ENCODE measurements around the gene ALX3.

The ALX3 gene

DNA sequence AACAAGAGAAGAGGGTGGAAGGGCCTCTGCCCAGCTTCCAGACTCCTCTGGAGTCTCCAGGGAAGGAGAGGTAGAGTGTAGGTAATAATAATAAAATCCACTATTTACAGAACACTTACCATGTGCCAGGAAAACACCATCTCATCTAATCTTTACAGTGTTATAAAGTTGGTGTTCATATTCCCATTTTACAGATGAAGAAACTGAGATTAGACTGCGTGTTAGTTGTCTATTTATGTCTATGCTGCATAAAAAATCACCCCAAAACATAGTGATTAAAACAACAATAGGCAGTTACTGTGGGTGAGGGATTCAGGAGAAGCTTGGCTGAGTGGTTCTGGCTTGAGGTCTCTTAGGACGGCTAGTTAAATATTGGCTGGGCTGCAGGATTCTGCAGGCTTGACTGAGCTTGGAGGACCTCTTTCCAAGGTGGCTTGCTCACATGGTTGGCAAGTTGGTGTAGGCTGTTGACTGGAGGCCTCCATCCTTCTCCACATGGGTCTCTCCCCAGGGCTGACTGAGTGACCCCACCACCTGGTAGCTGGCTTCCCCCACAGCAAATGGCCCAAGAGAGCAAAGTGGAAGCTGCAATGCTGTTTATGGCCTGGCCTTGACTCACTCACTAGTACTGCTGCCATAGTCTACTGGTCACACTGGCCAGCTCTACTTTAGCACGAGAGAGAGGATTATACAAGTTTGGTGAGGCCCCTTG, 6.5 kb upstream of the ALX3 start:
- Histone ChIP-seq H3K27me3 (ENCODE audit: insufficient read depth, low read length) (peaks cover 97% of the 10 kb centered on the region), H3K27ac (ENCODE audit: low read depth, low read length) (no peak overlapping the region), H3K36me3 (ENCODE audit: insufficient read depth, low read length) (no peaks in the 10 kb centered on the region), H3K4me3 (ENCODE audit: low read length) (no peak overlapping the region), H3K9ac (ENCODE audit: low read depth, low read length) (no peak overlapping the region), H3K4me1 (ENCODE audit: insufficient read depth, low read length) (no peaks in the 10 kb centered on the region), H3K9me3 (ENCODE audit: insufficient read depth, low read depth, low read length) (no peaks in the 10 kb centered on the region)
- WGBS: 89% methylated on average over 2 of the region's 3 CpGs

DNA sequence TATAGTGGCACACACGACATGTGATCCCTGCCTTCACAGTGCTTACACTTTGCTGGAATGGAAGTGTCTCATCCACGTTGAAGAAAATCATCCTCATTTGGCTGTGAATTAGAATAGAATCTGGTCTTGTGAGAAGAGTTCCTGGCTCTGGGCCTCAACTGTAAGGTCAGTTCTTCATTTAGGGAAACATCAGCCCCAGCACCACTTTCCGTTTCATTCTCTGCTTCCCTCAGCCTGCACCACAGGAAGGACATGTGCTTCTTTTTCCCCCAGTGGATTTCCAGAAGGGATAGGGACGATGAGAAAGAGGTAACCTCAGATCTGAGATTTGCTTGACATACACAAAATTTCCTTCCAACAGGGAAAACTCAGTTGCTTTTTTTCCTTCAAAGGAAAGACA, 3.7 kb upstream of the ALX3 start:
- 72% methylated on average over 4 of the region's 4 CpGs for WGBS
- Histone ChIP-seq H3K9ac (ENCODE audit: low read depth, low read length) (no peak overlapping the region), H3K36me3 (ENCODE audit: insufficient read depth, low read length) (no peaks in the 10 kb centered on the region), H3K9me3 (ENCODE audit: insufficient read depth, low read depth, low read length) (no peaks in the 10 kb centered on the region), H3K27ac (ENCODE audit: low read depth, low read length) (no peak overlapping the region), H3K27me3 (ENCODE audit: insufficient read depth, low read length) (peaks cover 100% of the 10 kb centered on the region), H3K4me1 (ENCODE audit: insufficient read depth, low read length) (no peaks in the 10 kb centered on the region), H3K4me3 (ENCODE audit: low read length) (no peak overlapping the region)

DNA sequence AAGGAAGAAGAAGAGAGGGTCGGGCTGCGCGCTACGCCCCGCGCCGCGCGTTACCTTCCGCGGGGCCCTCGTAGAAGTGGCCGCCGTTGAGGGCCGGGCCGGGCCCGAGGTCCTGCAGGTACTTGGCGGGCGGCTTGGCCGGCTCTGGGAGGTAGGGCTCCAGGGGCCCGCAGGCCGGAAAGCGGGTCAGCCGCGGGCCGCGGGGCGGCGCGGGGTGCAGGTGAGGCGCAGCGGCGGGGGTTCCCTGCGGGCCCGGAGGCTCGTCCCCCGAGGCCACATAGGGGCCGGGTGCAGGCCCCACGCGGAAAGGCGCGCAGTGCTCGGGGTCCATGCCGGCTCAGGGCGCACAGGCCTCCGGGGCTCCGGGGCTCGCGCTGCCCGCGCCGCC, 196 bp downstream of the ALX3 start:
- WGBS: 1% methylated on average over 52 of the region's 52 CpGs
- H3K4me3 ChIP-seq (ENCODE audit: low read length): peak overlapping the region; percentile 44
- no peak overlapping the region; the same call in 1 of the 2 replicates for H3K9ac ChIP-seq (ENCODE audit: low read depth, low read length)
- no peaks in the 10 kb centered on the region for H3K9me3 ChIP-seq (ENCODE audit: insufficient read depth, low read depth, low read length)
- peaks cover 100% of the 10 kb centered on the region for H3K27me3 ChIP-seq (ENCODE audit: insufficient read depth, low read length)
- H3K36me3 ChIP-seq (ENCODE audit: insufficient read depth, low read length): no peaks in the 10 kb centered on the region
- peaks cover 5% of the 10 kb centered on the region; the same call in 1 of the 2 replicates for H3K4me1 ChIP-seq (ENCODE audit: insufficient read depth, low read length)
- no peak overlapping the region for H3K27ac ChIP-seq (ENCODE audit: low read depth, low read length)

DNA sequence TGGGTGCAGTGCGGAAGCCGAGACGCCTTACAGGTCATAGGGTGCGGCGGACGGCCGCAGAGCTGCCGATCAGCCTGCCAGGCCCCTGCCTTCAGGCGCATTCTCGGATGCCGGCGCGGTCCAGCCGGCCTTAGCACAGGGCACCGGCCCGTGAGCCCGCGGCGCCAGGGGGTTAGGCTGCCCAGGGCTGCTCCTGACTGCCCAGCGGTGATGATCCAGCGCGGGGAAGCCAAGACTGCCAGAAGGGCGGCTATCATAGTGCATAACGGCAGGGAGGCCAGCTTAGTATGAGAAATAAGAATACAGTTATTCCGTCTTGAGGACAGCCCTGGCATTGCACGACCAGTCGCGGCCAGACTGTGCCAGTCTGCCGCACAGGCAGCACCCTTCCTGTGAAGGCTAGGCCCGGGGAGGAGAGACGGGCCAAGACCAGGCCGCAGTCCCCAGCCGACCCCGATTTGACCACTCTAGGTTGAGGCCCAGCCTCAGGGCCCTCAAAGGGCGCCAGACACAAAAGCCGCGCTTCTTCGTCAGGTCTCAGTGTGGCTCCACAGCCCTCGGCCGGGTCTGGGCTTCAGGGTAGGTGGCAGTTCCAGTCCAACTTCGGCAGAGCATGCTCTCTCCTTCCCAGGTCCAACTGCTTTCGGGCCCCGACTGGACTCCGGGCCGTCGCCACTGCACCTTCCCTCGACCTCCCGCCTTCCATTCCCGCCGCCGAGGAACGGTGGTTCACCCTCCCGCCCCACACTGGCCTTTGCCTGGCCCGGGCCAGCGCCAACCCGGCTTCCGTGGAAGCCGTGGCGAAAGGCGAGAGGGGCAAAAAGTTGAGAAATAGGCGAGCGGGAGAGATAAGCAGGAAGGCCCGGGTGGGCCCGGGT, 829 bp downstream of the ALX3 start:
- no peak overlapping the region for H3K27ac ChIP-seq (ENCODE audit: low read depth, low read length)
- 4% methylated on average over 64 of the region's 64 CpGs for WGBS
- H3K4me3 ChIP-seq (ENCODE audit: low read length): peak overlapping the region; percentile 44
- no peak overlapping the region for H3K9ac ChIP-seq (ENCODE audit: low read depth, low read length)
- peaks cover 5% of the 10 kb centered on the region; the same call in 1 of the 2 replicates for H3K4me1 ChIP-seq (ENCODE audit: insufficient read depth, low read length)
- no peaks in the 10 kb centered on the region for H3K36me3 ChIP-seq (ENCODE audit: insufficient read depth, low read length)
- no peaks in the 10 kb centered on the region for H3K9me3 ChIP-seq (ENCODE audit: insufficient read depth, low read depth, low read length)
- peaks cover 100% of the 10 kb centered on the region for H3K27me3 ChIP-seq (ENCODE audit: insufficient read depth, low read length)

DNA sequence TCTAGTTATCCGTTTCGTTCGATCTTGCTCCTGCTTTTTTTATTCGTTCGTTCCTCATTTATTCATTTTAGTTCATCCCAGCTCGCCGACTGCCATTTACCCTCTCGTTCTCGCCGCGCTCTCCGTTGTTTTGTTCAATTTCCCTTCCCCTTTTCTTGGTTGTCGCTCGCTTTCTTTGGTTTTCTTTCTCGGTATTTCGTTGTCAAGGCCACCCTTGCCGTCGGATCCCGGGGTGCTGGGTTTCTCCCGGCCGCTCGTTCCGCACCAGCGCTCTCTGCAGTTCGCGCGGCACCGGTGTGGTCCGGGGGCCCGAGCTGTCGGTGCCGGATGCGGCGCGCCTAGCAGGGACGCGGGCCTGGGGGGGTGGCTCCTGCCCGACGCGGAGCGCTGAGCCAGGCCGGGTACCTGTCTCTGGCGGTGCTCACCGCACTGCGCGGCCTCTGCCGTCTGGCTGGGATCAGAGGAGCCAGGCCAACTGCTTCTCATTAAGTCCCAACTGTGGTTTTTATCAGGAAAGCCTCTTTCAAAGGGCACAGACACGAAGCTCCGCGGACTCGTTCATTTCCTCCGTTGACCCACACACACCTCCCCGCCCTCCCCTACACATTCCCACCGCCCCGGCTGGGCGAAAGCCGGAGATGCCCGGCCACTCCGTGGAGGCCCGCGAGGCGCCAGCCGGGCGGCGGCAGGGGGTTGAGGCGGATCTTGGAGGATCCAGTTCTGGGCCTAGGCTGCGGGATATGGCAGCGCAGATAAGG, 1.6 kb downstream of the ALX3 start:
- H3K27me3 ChIP-seq (ENCODE audit: insufficient read depth, low read length): peaks cover 92% of the 10 kb centered on the region

DNA sequence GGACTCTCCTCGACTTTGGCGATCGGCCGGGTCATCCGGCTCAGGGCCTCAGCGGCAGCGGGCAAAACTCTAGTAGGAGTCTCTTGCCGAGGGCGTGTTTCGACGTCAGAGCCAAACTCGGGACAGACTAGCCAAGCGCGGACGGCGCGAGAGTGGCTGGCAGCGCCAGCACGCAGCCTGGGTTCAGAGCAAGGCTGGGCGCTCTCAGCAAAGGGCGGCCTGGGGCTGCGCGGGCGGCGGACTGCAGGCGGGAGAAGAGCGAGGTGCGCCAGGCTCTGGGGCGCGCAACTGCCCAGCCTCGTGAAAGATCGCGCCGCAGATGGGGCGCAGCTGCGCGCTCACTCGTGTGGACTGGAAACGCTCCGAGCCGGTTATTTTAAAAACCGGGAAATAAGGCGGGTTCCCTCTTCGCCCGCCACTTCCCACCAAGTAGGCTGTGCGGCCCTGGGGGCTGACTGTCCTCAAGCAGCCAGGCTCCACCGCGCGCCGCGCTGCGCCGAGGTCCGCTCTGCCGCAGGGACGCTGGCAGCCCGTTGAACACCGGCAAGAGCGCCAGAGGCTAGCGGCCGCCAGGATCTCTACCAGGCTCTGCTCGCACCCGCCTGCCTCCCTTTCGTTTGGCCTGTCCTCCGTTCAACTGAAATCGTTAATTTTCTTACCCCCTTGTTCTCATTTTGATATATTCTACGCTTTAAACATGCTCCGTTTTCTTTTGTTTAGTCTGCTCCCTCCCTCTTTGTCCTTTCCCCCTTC, 2.4 kb downstream of the ALX3 start:
- no peak overlapping the region for H3K27ac ChIP-seq (ENCODE audit: low read depth, low read length)
- H3K9me3 ChIP-seq (ENCODE audit: insufficient read depth, low read depth, low read length): no peaks in the 10 kb centered on the region
- peaks cover 85% of the 10 kb centered on the region for H3K27me3 ChIP-seq (ENCODE audit: insufficient read depth, low read length)
- H3K36me3 ChIP-seq (ENCODE audit: insufficient read depth, low read length): no peaks in the 10 kb centered on the region
- H3K9ac ChIP-seq (ENCODE audit: low read depth, low read length): no peak overlapping the region
- WGBS: 2% methylated on average over 68 of the region's 68 CpGs
- peaks cover 5% of the 10 kb centered on the region; the same call in 1 of the 2 replicates for H3K4me1 ChIP-seq (ENCODE audit: insufficient read depth, low read length)
- peak overlapping the region; percentile 38 for H3K4me3 ChIP-seq (ENCODE audit: low read length)

More for the DNA sequence above, 1.6 kb downstream of the ALX3 start:
- H3K9me3 ChIP-seq (ENCODE audit: insufficient read depth, low read depth, low read length): no peaks in the 10 kb centered on the region
- no peak overlapping the region for H3K27ac ChIP-seq (ENCODE audit: low read depth, low read length)
- peak overlapping the region; percentile 30 for H3K4me3 ChIP-seq (ENCODE audit: low read length)
- no peaks in the 10 kb centered on the region for H3K36me3 ChIP-seq (ENCODE audit: insufficient read depth, low read length)
- no peak overlapping the region for H3K9ac ChIP-seq (ENCODE audit: low read depth, low read length)
- peaks cover 5% of the 10 kb centered on the region; the same call in 1 of the 2 replicates for H3K4me1 ChIP-seq (ENCODE audit: insufficient read depth, low read length)
- 2% methylated on average over 68 of the region's 68 CpGs for WGBS

DNA sequence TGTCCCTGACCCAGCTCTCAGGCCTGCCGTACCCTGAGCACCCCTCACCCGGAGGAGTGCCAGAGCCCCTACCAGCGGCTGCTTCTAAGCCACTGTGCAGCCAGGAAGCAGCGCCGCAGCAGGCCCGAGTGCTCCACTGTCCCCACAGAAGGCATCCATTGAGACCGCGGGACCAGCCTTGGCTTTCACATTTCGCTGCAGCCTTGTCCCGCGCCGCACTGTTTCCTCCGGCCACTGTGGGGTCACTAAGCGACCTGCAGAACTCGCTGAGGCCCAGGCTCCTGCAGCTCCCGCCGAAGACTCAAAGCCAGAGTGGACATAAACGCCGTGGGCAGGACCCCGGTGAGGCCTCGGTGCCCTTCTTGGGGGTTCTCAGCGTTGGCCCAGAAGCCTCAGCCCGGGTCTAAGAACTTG, 3.0 kb downstream of the ALX3 start:
- Histone ChIP-seq H3K27me3 (ENCODE audit: insufficient read depth, low read length) (peaks cover 79% of the 10 kb centered on the region), H3K36me3 (ENCODE audit: insufficient read depth, low read length) (no peaks in the 10 kb centered on the region), H3K4me1 (ENCODE audit: insufficient read depth, low read length) (peaks cover 5% of the 10 kb centered on the region; the same call in 1 of the 2 replicates), H3K9me3 (ENCODE audit: insufficient read depth, low read depth, low read length) (no peaks in the 10 kb centered on the region), H3K27ac (ENCODE audit: low read depth, low read length) (no peak overlapping the region), H3K4me3 (ENCODE audit: low read length) (peak overlapping the region; percentile 38), H3K9ac (ENCODE audit: low read depth, low read length) (no peak overlapping the region)
- 10% methylated on average over 23 of the region's 23 CpGs for WGBS

DNA sequence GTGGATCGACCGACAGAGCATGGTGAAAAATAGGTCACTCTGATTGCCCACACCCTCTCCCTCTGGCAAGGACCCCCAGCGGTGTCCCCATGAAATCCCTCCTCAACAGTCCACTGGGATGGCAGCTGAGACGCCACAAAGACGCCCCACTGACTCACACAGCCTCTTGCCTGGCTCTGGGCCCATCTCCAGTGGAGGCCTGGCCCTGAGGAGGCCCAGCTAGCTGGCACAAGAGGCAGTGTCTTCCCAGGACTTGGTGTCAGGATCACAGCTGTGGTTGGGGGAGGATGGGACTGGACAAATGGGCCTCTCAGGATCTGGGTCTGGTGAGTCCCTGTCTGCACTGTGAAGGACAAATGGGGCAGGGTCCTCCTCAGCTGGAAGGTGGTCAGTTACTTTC, 4.6 kb downstream of the ALX3 start:
- H3K9ac ChIP-seq (ENCODE audit: low read depth, low read length): no peak overlapping the region
- H3K9me3 ChIP-seq (ENCODE audit: insufficient read depth, low read depth, low read length): no peaks in the 10 kb centered on the region
- no peaks in the 10 kb centered on the region for H3K36me3 ChIP-seq (ENCODE audit: insufficient read depth, low read length)
- H3K4me1 ChIP-seq (ENCODE audit: insufficient read depth, low read length): peaks cover 5% of the 10 kb centered on the region; the same call in 1 of the 2 replicates
- H3K27me3 ChIP-seq (ENCODE audit: insufficient read depth, low read length): peaks cover 62% of the 10 kb centered on the region
- H3K4me3 ChIP-seq (ENCODE audit: low read length): no peak overlapping the region
- no peak overlapping the region for H3K27ac ChIP-seq (ENCODE audit: low read depth, low read length)
- WGBS: 91% methylated on average over 5 of the region's 5 CpGs

DNA sequence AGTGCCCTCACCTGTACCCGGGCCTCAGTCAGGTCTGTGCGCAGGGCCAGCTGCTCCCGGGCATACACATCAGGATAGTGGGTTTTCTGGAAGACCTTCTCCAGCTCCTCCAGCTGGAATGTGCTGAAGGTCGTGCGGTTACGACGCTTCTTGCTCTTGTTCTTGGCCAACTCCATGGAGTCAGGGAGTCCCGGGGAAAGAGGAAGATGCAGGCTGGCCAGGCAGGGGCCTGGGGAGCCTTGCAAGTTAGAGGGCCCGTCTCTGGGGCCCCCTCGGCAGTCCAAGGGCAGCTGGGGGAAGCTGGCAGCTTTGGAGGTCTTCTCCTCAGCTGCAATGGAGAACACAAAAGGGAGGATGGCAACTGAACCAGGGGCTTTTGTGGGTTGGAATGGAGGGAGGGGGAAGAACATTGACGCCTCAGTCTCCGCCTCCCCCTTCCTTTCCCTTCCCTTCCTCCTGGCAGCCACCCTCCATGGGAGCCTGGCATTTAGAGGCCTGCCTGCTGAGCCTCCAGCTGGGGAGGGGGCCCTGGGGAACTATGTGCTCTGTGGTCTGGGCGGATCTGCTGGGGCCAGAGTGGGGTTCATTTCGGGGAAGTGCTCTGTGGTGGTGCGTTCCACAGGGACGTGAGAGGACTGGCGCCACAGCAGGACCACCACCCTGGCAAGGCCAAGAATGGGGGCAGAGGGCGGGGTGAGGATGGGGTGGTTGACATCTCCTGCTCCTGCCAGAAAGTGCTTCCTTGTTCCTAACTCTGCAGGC, 5.7 kb downstream of the ALX3 start:
- H3K4me3 ChIP-seq (ENCODE audit: low read length): no peak overlapping the region
- no peaks in the 10 kb centered on the region for H3K36me3 ChIP-seq (ENCODE audit: insufficient read depth, low read length)
- no peaks in the 10 kb centered on the region for H3K9me3 ChIP-seq (ENCODE audit: insufficient read depth, low read depth, low read length)
- WGBS: 86% methylated on average over 16 of the region's 18 CpGs
- H3K9ac ChIP-seq (ENCODE audit: low read depth, low read length): no peak overlapping the region
- no peak overlapping the region for H3K27ac ChIP-seq (ENCODE audit: low read depth, low read length)
- peaks cover 5% of the 10 kb centered on the region; the same call in 1 of the 2 replicates for H3K4me1 ChIP-seq (ENCODE audit: insufficient read depth, low read length)
- H3K27me3 ChIP-seq (ENCODE audit: insufficient read depth, low read length): peaks cover 52% of the 10 kb centered on the region

DNA sequence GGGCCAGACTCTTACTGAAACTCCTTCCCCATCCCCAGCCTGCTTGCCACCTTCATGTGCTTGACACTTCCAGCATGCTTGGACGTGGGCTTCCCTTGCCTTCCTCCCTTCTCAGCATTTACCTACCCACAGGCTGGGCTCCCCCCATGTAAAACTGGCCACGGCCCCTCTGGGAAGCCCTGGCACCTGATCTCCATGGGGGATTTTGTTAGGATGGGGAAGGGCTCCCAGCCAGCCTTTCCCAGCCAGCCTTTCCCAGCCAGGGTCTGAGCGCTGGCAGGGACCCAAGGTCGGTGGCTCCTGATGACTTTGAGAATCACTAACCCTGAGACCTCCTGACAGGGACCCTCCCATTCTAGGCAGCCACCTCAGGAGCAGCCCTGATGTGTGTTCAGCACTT, 6.7 kb downstream of the ALX3 start:
- H3K36me3 ChIP-seq (ENCODE audit: insufficient read depth, low read length): peaks cover 2% of the 10 kb centered on the region
- no peak overlapping the region for H3K27ac ChIP-seq (ENCODE audit: low read depth, low read length)
- peaks cover 5% of the 10 kb centered on the region; the same call in 1 of the 2 replicates for H3K4me1 ChIP-seq (ENCODE audit: insufficient read depth, low read length)
- H3K27me3 ChIP-seq (ENCODE audit: insufficient read depth, low read length): peaks cover 42% of the 10 kb centered on the region
- H3K4me3 ChIP-seq (ENCODE audit: low read length): no peak overlapping the region
- no peaks in the 10 kb centered on the region for H3K9me3 ChIP-seq (ENCODE audit: insufficient read depth, low read depth, low read length)
- 41% methylated on average over 4 of the region's 4 CpGs for WGBS
- no peak overlapping the region for H3K9ac ChIP-seq (ENCODE audit: low read depth, low read length)
